ENCODE results near the gene SECISBP2.
"Not testable (repeated sequence)": the region's sequence is repeated elsewhere in the genome, so short reads cannot be mapped to it uniquely, and the experiment has no call there.

The SECISBP2 gene

GRCh38 chr9:89340332-89340731 is 22.0 kb downstream of the SECISBP2 start:
- no peaks in the 10 kb centered on the region for H3K4me1 ChIP-seq
- no peaks in the 10 kb centered on the region for H3K9me3 ChIP-seq
- no peak overlapping the region for H3K4me3 ChIP-seq (ENCODE audit: low read depth, low read length)
- H3K36me3 ChIP-seq: peaks cover 92% of the 10 kb centered on the region
- no peaks in the 10 kb centered on the region for H3K27me3 ChIP-seq
- TF ChIP-seq, protein P1, sequence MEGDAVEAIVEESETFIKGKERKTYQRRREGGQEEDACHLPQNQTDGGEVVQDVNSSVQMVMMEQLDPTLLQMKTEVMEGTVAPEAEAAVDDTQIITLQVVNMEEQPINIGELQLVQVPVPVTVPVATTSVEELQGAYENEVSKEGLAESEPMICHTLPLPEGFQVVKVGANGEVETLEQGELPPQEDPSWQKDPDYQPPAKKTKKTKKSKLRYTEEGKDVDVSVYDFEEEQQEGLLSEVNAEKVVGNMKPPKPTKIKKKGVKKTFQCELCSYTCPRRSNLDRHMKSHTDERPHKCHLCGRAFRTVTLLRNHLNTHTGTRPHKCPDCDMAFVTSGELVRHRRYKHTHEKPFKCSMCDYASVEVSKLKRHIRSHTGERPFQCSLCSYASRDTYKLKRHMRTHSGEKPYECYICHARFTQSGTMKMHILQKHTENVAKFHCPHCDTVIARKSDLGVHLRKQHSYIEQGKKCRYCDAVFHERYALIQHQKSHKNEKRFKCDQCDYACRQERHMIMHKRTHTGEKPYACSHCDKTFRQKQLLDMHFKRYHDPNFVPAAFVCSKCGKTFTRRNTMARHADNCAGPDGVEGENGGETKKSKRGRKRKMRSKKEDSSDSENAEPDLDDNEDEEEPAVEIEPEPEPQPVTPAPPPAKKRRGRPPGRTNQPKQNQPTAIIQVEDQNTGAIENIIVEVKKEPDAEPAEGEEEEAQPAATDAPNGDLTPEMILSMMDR (IDR thresholded peaks at IDR 0.05; ENCODE audit: low read depth, low read length): no peak
- DNase-seq: no peak

GRCh38 chr9:89342213-89342612 is 23.9 kb downstream of the SECISBP2 start:
- Histone ChIP-seq H3K4me3 (ENCODE audit: low read depth, low read length) (no peak overlapping the region), H3K36me3 (peaks cover 96% of the 10 kb centered on the region), H3K9me3 (no peaks in the 10 kb centered on the region), H3K4me1 (no peaks in the 10 kb centered on the region), H3K27me3 (no peaks in the 10 kb centered on the region)
- no peak for DNase-seq
- TF ChIP-seq, protein P1 (IDR thresholded peaks at IDR 0.05; ENCODE audit: low read depth, low read length): no peak

DNA sequence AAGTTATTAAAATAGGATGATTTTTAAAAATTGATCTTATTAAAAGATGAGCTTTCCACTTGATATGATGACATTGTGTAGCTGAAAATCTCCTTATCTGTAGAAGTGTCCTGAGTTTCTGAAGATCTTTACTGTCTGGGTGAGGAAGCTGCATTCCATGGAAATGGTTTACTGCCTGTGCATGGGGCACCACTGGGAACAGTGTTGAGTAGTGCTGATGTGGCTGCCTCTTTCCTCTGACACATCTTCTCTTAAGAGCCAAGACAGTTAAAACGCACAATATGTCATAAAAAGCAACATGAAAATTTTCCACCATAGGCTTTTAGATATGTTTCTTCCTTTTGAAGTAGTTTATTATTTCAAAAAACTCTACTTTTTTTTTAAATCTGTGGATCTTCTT is 24.6 kb downstream of the SECISBP2 start:
- Histone ChIP-seq H3K36me3 (peaks cover 98% of the 10 kb centered on the region), H3K4me3 (ENCODE audit: low read depth, low read length) (no peak overlapping the region), H3K27me3 (no peaks in the 10 kb centered on the region), H3K4me1 (no peaks in the 10 kb centered on the region), H3K9me3 (no peaks in the 10 kb centered on the region)
- TF ChIP-seq, protein P1 (IDR thresholded peaks at IDR 0.05; ENCODE audit: low read depth, low read length): no peak
- DNase-seq: no peak

DNA sequence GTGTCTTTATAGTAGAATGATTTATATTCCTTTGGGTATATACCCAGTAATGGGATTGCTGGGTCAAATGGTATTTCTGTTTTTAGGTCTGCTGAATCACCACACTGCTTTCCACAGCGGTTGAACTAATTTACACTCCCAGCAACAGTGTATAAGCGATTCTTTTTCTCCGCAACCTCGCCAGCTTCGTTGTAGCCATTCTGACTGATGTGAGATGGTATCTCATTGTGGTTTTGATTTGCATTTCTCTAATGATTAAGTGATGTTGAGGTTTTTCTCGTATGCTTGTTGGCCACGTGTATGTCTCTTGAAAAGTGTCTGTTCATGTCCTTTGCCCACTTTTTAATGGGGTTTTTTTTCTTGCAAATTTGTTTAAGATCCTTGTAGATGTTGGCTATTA is 25.5 kb downstream of the SECISBP2 start:
- not testable (repeated sequence) for H3K4me1 ChIP-seq

GRCh38 chr9:89345476-89345875 is 27.2 kb downstream of the SECISBP2 start:
- no peaks in the 10 kb centered on the region for H3K4me1 ChIP-seq
- no peaks in the 10 kb centered on the region for H3K27me3 ChIP-seq
- TF ChIP-seq, protein P1 (IDR thresholded peaks at IDR 0.05; ENCODE audit: low read depth, low read length): no peak
- no peaks in the 10 kb centered on the region for H3K9me3 ChIP-seq
- no peak for DNase-seq
- no peak overlapping the region for H3K4me3 ChIP-seq (ENCODE audit: low read depth, low read length)
- peaks cover 98% of the 10 kb centered on the region for H3K36me3 ChIP-seq

More for the DNA sequence above, 25.5 kb downstream of the SECISBP2 start:
- not testable (repeated sequence) for H3K27me3 ChIP-seq; H3K9me3 ChIP-seq; DNase-seq; H3K4me3 ChIP-seq (ENCODE audit: low read depth, low read length)
- peaks cover 98% of the 10 kb centered on the region for H3K36me3 ChIP-seq

- Histone ChIP-seq H3K9me3 (no peaks in the 10 kb centered on the region), H3K4me1 (no peaks in the 10 kb centered on the region), H3K4me3 (ENCODE audit: low read depth, low read length) (no peak overlapping the region), H3K27me3 (no peaks in the 10 kb centered on the region), H3K36me3 (peaks cover 98% of the 10 kb centered on the region)
- DNase-seq: no peak
- TF ChIP-seq, protein P1 (IDR thresholded peaks at IDR 0.05; ENCODE audit: low read depth, low read length): no peak
Measured at GRCh38 chr9:89346696-89347095, 28.4 kb downstream of the SECISBP2 start.

DNA sequence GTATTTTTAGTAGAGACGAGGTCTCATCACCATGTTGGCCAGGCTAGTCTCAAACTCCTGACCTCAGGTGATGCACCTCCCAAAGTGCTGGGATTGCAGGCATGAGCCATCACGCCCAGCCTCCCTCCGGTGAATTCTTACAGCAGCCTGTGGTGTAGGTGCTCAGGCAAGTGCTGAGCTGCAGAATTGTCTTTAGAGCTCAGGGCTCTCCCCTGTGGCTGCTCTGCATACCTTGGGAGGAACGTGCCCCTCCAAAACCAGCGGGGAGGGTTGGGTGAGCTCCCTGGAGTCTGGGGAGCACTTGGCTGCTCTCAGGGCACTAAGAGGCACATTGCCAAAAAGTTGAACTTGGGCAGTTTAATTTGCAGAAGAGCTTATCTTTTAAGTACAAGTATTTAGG is 29.4 kb downstream of the SECISBP2 start:
- peaks cover 96% of the 10 kb centered on the region for H3K36me3 ChIP-seq
- no peaks in the 10 kb centered on the region for H3K9me3 ChIP-seq
- no peak for DNase-seq
- H3K4me1 ChIP-seq: no peaks in the 10 kb centered on the region
- no peak overlapping the region for H3K4me3 ChIP-seq (ENCODE audit: low read depth, low read length)
- TF ChIP-seq, protein P1 (IDR thresholded peaks at IDR 0.05; ENCODE audit: low read depth, low read length): no peak
- no peaks in the 10 kb centered on the region for H3K27me3 ChIP-seq

All from BE2C (cell line).